Left lung (tissue), 10 donors: ENCODE measurements around the gene ATF6. TPM values are rescaled to one million over a fixed set of nuclear protein-coding genes. Genes with fewer than 3 reads are reported as not detected.
"Not testable (repeated sequence)": the region's sequence is repeated elsewhere in the genome, so short reads cannot be mapped to it uniquely, and the experiment has no call there.

Source experiments
- ATAC-seq: fragments of 200-7000 bp; cut with Tn5 transposase; one replicate; pipeline ENCODE4 v1.9.1; 2020; ENCODE audit warnings: moderate library complexity
- DNase-seq, 4 donors: peaks; one replicate each; pipeline ENCODE4 v3.0.0-alpha.2; 2013 to 2020
- H3K27ac ChIP-seq, 2 donors: fragments of 200-600 bp; sonication (generic) in 1 of 2; one replicate each; pipeline versions ENCODE4 v1.5.0 to v1.8.0; 2020 to 2021
- H3K27me3 ChIP-seq, 2 donors: fragments of 200-600 bp; sonication (generic) in 1 of 2; one replicate each; pipeline versions ENCODE4 v1.5.0 to v1.8.0; 2020 to 2021
- H3K36me3 ChIP-seq, 2 donors: fragments of 200-600 bp; sonication (generic) in 1 of 2; one replicate each; pipeline versions ENCODE4 v1.5.0 to v1.8.0; 2020 to 2021
- H3K4me1 ChIP-seq, 2 donors: fragments of 200-600 bp; one replicate each; pipeline ENCODE4 v1.8.0; 2021
- H3K4me3 ChIP-seq, 2 donors: fragments of 200-600 bp; sonication (generic) in 1 of 2; one replicate each; pipeline versions ENCODE4 v1.5.0 to v1.8.0; 2020 to 2021; ENCODE audit warnings: mild to moderate bottlenecking in 1 of 2
- H3K9me3 ChIP-seq, 2 donors: fragments of 200-600 bp; sonication (generic) in 1 of 2; one replicate each; pipeline versions ENCODE4 v1.5.0 to v1.8.0; 2020 to 2021
- CTCF ChIP-seq, 2 donors: fragments of 200-600 bp; sonication (generic) in 1 of 2; IDR thresholded peaks; one replicate each; pipeline versions ENCODE4 v1.5.0 to v1.8.0; 2021; ENCODE audit warnings: antibody characterized with exemption in 2 of 2
- intact Hi-C, 2 donors: fragments of 100-400 bp; cut with DNase I; formaldehyde crosslinking; loops; one replicate each; pipeline versions ENCODE4 v1.11.2 to v1.14.2; 2022
- polyA plus RNA-seq, 6 donors: library from polyadenylated mRNA; unstranded; fragments of 120-200 nt; gene quantifications; one replicate each; pipeline ENCODE4 v1.2.1, GENCODE V29; 2013; ENCODE audit not compliant: insufficient read length in 6 of 6
- total RNA-seq, 2 donors: library from RNA; stranded (reverse); fragmentation: NEBNext Ultra II Directional; extraction: Animal tissue kit (Norgen Biotek cat#: 25700); gene quantifications; one replicate each; pipeline ENCODE4 v1.2.1, GENCODE V29; 2021
- donor health status: DM: no; HTN: yes; CAD: no.
- donor health status: DM: no; HTN: no; CAD: no.

ATF6 gene
- total and polyA plus RNA-seq, 8 donors, result 26.3 to 32.6 (median 29.5) TPM

- TF ChIP-seq CTCF (IDR thresholded peaks at IDR 0.05), result no peak
- no peak overlapping the region for H3K4me3 ChIP-seq
Observed at GRCh38 chr1:161768986-161769672, 3.0 kb downstream of the ATF6 start.

DNA sequence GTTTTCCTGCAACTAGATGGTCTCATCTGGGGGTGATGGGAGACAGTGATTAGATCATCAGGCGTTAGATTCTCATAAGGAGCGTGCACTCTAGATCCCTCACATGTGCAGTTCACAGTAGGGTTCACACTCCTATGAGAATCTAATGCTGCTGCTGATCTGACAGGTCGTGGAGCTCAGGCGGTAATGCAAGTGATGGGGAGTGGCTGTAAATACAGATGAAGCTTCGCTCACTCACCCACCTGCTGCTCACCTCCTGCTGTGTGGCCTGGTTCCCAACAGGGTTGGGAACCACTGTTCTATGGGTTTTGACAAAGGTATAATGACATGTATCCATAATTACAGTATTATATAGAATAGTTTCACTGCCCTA lies 3.5 kb downstream of the ATF6 start:
- DNase-seq, H3K27me3 ChIP-seq, H3K36me3 ChIP-seq, H3K27ac ChIP-seq, intact Hi-C loops, H3K9me3 ChIP-seq, H3K4me3 ChIP-seq, ATAC-seq: not testable (repeated sequence)
- peaks cover 16 to 69% of the 10 kb centered on the region in 2 donors for H3K4me1 ChIP-seq

More at GRCh38 chr1:161768986-161769672, 3.0 kb downstream of the ATF6 start:
- H3K9me3 ChIP-seq, result no peaks in the 10 kb centered on the region
- no peaks in the 10 kb centered on the region for H3K36me3 ChIP-seq
- H3K4me1 ChIP-seq, result peaks cover 16 to 66% of the 10 kb centered on the region in 2 donors
- no peak for ATAC-seq
- no peak overlapping the region for H3K27ac ChIP-seq
- no peak for DNase-seq
- H3K27me3 ChIP-seq, result no peaks in the 10 kb centered on the region
- intact Hi-C loops, result no loop called here

DNA sequence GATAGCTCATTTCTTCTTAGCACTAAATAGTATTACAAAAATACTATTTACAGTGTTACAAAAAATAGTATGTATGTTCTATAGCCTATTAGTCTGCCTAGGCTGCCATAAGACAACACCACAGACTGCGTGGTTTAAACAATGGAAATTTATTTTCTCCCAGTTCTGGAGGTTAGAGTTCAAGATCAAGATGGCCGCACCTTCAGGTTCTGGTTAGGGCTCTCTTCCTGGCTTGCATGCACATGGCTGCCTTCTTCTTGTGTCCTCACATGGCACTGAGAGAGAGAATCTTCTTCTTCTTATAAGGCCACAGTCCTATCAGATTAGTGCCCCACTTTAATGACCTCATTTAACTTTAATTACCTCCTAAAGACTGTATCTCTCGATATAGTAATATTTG lies 4.1 kb downstream of the ATF6 start:
- intact Hi-C loops, result no loop called here

DNA sequence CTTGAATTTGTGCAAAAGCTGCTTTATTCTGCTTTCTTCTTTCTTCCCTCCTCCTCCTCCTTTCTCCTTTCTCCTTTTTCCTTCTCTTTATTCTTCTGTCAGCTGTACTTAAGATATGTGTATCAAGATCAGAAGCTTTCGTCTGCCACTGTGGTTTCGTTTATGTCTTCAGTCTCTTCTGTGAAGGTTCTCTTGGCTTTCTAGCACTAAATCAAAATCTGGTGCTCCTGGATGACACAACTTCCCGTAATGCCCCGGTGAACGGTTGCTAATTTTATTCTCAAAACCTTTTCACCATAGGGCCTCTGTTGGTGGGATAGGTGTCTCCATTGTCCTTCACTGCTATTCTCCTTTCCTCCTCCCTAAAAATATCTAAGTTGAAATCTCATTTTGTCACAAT lies 5.0 kb downstream of the ATF6 start:
- Histone ChIP-seq H3K9me3 (no peaks in the 10 kb centered on the region), H3K27ac (peak overlapping the region in 1 of 2 donors; percentile 84), H3K4me3 (no peak overlapping the region), H3K27me3 (no peaks in the 10 kb centered on the region), H3K36me3 (no peaks in the 10 kb centered on the region), H3K4me1 (peaks cover 16 to 71% of the 10 kb centered on the region in 2 donors)
- DNase-seq (no peak), ATAC-seq (no peak)
- TF ChIP-seq CTCF (IDR thresholded peaks at IDR 0.05), result no peak
- intact Hi-C loops, result no loop called here

More for the DNA sequence above, 4.1 kb downstream of the ATF6 start:
- no peak for TF ChIP-seq CTCF (IDR thresholded peaks at IDR 0.05)
- Histone ChIP-seq H3K36me3 (no peaks in the 10 kb centered on the region), H3K4me3 (no peak overlapping the region), H3K27ac (no peak overlapping the region), H3K27me3 (no peaks in the 10 kb centered on the region), H3K9me3 (no peaks in the 10 kb centered on the region), H3K4me1 (peaks cover 16 to 71% of the 10 kb centered on the region in 2 donors)
- DNase-seq (no peak), ATAC-seq (no peak)

DNA sequence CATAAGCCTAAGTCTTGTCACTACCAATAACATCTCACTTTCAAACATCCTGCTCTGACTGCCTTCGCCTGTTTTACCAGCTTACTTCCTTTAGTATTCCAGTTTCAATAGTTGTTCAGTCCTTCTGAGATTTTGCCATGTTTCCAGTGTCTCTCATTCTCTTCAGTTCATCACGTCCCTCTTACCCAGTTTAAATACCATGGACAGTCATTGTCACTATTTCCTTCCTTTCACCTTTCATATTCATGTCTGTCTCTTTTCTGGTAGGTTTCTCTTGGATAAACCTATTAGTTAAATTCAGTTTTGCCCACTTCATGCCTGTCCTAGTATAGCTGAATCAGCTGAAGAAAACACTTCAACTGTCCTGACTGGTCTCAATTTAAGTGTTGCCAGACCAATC lies 5.9 kb downstream of the ATF6 start:
- Histone ChIP-seq H3K4me1 (peaks cover 12 to 68% of the 10 kb centered on the region in 2 donors), H3K27me3 (no peaks in the 10 kb centered on the region), H3K27ac (peak overlapping the region; percentile 1 to 84), H3K9me3 (no peaks in the 10 kb centered on the region), H3K4me3 (no peak overlapping the region), H3K36me3 (no peaks in the 10 kb centered on the region)
- intact Hi-C loops, result no loop called here
- no peak for TF ChIP-seq CTCF (IDR thresholded peaks at IDR 0.05)
- no peak for DNase-seq
- ATAC-seq, result no peak

DNA sequence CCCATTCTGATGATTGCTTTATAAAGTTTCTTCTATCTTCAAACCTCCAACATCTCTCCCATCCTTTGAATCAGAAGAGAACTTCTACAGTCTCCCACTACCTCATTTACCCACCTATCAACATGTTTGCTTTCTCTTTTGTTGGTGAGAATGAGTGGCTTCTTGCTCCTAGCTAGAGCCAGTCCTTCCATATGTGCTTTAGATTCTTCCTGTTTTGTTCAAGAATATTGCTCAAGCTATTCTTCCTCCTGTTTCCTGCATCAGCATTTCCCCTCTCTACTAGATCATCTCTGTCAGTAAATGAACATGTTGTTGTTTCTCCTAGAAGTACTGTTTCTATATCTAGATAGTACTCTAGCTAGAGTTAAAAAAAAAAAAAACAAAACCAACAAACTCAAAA lies 6.3 kb downstream of the ATF6 start:
- Histone ChIP-seq H3K36me3 (no peaks in the 10 kb centered on the region), H3K9me3 (no peaks in the 10 kb centered on the region), H3K27ac (peak overlapping the region; percentile 1 to 84), H3K4me3 (no peak overlapping the region), H3K27me3 (no peaks in the 10 kb centered on the region), H3K4me1 (peaks cover 7 to 64% of the 10 kb centered on the region in 2 donors)
- no peak for TF ChIP-seq CTCF (IDR thresholded peaks at IDR 0.05)
- intact Hi-C loops, result no loop called here
- DNase-seq (no peak), ATAC-seq (peak; percentile 75)
